Endodermal cell (in vitro differentiated cells): ENCODE measurements around the gene DNAJB14. TPM values are rescaled to one million over a fixed set of nuclear protein-coding genes. Genes with fewer than 3 reads are reported as not detected.

ENCODE experiments used
- DNase-seq: peaks from one replicate; pipeline ENCODE4 v3.0.0-alpha.2; 2017
- H3K27ac ChIP-seq: 2 replicates; pipeline ENCODE4 v1.5.1; 2013; ENCODE audit warnings: mild to moderate bottlenecking, low read depth, low read length, moderate library complexity
- H3K27me3 ChIP-seq: 2 replicates; pipeline ENCODE4 v1.6.1; 2013; ENCODE audit warnings: mild to moderate bottlenecking, low read length, moderate library complexity; ENCODE audit not compliant: insufficient read depth, control insufficient read depth, poor library complexity, severe bottlenecking
- H3K36me3 ChIP-seq: 2 replicates; pipeline ENCODE4 v1.7.0; 2013; ENCODE audit warnings: mild to moderate bottlenecking, low read length, moderate library complexity; ENCODE audit not compliant: control insufficient read depth, insufficient read depth
- H3K4me1 ChIP-seq: one replicate; pipeline ENCODE4 v1.7.0; 2013; ENCODE audit warnings: low read length; ENCODE audit not compliant: control insufficient read depth, insufficient read depth
- H3K4me3 ChIP-seq: 2 replicates; pipeline ENCODE4 v1.5.1; 2013; ENCODE audit warnings: mild to moderate bottlenecking, low read length, moderate library complexity
- H3K9ac ChIP-seq: 2 replicates; pipeline ENCODE4 v1.6.1; 2013; ENCODE audit warnings: mild to moderate bottlenecking, low read length, moderate library complexity; ENCODE audit not compliant: poor library complexity, severe bottlenecking; ENCODE audit errors: extremely low read depth
- H3K9me3 ChIP-seq: 2 replicates; pipeline ENCODE4 v1.6.1; 2013; ENCODE audit warnings: mild to moderate bottlenecking, low read length, moderate library complexity; ENCODE audit not compliant: control insufficient read depth
- H3K27ac Mint-ChIP-seq: 2 replicates; pipeline ENCODE4 v1.8.0; 2020; ENCODE audit warnings: mixed read lengths
- H3K27me3 Mint-ChIP-seq: 2 replicates; pipeline ENCODE4 v1.8.0; 2021; ENCODE audit warnings: mild to moderate bottlenecking, mixed read lengths; ENCODE audit not compliant: insufficient read depth
- H3K36me3 Mint-ChIP-seq: 2 replicates; pipeline ENCODE4 v1.8.0; 2020; ENCODE audit warnings: low read depth, mixed read lengths
- H3K4me1 Mint-ChIP-seq: 2 replicates; pipeline ENCODE4 v1.8.0; 2020; ENCODE audit warnings: mixed read lengths
- H3K4me3 Mint-ChIP-seq: 2 replicates; pipeline ENCODE4 v1.8.0; 2020; ENCODE audit warnings: mild to moderate bottlenecking, moderate library complexity, mixed read lengths
- H3K9me3 Mint-ChIP-seq: 2 replicates; pipeline ENCODE4 v1.8.0; 2020; ENCODE audit warnings: mild to moderate bottlenecking, mixed read lengths
- CTCF ChIP-seq: fragments of 200-600 bp; sonication (generic); conservative IDR thresholded peaks from 2 replicates; pipeline ENCODE4 v1.5.0; 2021; ENCODE audit warnings: antibody characterized with exemption, mild to moderate bottlenecking
- WGBS, 2 experiments: methylation state at CpG; one replicate each; pipeline versions ENCODE4 v1.1.5 to v1.1.7; 2013; ENCODE audit warnings: missing lambda C conversion rate in 2 of 2, mixed read lengths in 1 of 2; ENCODE audit not compliant: insufficient coverage in 1 of 2, insufficient read length in 1 of 2; 5-methylcytosine and 5-hydroxymethylcytosine counted together
- total RNA-seq, 2 donors: library from RNA; stranded (reverse); fragmentation: NEBNext Ultra II Directional in 1 of 2; extraction: Animal tissue kit (Norgen Biotek cat#: 25700) in 1 of 2; gene quantifications; 2 replicates in 1 of 2; 3 replicates in 1 of 2; pipeline ENCODE4 v1.2.1, GENCODE V29; 2021

The DNAJB14 gene
- total RNA-seq, 2 donors from 2014 or later = 50.3 to 62.5 TPM

GRCh38 chr4:99893839-99894160 lies 52.6 kb downstream of the DNAJB14 start:
- no peaks in the 10 kb centered on the region for H3K9me3 ChIP-seq
- peaks cover 10% of the 10 kb centered on the region for H3K4me1 Mint-ChIP-seq
- H3K27me3 Mint-ChIP-seq = no peaks in the 10 kb centered on the region
- WGBS, 2 experiments = 0 to 4% methylated on average over 2 to 12 of the region's 12 CpGs
- peak overlapping the region; percentile 85 for H3K9ac ChIP-seq
- H3K27ac Mint-ChIP-seq = peak overlapping the region; percentile 98
- peaks cover 20% of the 10 kb centered on the region for H3K36me3 ChIP-seq
- H3K27ac ChIP-seq = peak overlapping the region; percentile 54
- peaks cover 2% of the 10 kb centered on the region for H3K36me3 Mint-ChIP-seq
- H3K4me1 ChIP-seq = no peaks in the 10 kb centered on the region
- no peak for TF ChIP-seq CTCF
- DNase-seq = no peak
- H3K4me3 Mint-ChIP-seq = peak overlapping the region; percentile 96
- no peaks in the 10 kb centered on the region for H3K9me3 Mint-ChIP-seq
- no peaks in the 10 kb centered on the region for H3K27me3 ChIP-seq
- H3K4me3 ChIP-seq = peak overlapping the region; percentile 98

GRCh38 chr4:99893029-99893428 lies 53.4 kb downstream of the DNAJB14 start:
- peak overlapping the region; percentile 96 for H3K4me3 Mint-ChIP-seq
- peaks cover 2% of the 10 kb centered on the region for H3K36me3 Mint-ChIP-seq
- no peak for TF ChIP-seq CTCF
- H3K27ac Mint-ChIP-seq = no peak overlapping the region
- H3K4me3 ChIP-seq = peak overlapping the region; percentile 98
- peaks cover 18% of the 10 kb centered on the region for H3K36me3 ChIP-seq
- no peaks in the 10 kb centered on the region for H3K27me3 ChIP-seq
- no peaks in the 10 kb centered on the region for H3K9me3 Mint-ChIP-seq
- H3K27me3 Mint-ChIP-seq = no peaks in the 10 kb centered on the region
- H3K4me1 ChIP-seq = peaks cover 1% of the 10 kb centered on the region
- WGBS, 2 experiments = 96 to 98% methylated on average over 8 of the region's 8 CpGs
- peaks cover 10% of the 10 kb centered on the region for H3K4me1 Mint-ChIP-seq
- H3K27ac ChIP-seq = no peak overlapping the region
- peak overlapping the region; percentile 85 for H3K9ac ChIP-seq
- no peaks in the 10 kb centered on the region for H3K9me3 ChIP-seq
- no peak for DNase-seq

DNA sequence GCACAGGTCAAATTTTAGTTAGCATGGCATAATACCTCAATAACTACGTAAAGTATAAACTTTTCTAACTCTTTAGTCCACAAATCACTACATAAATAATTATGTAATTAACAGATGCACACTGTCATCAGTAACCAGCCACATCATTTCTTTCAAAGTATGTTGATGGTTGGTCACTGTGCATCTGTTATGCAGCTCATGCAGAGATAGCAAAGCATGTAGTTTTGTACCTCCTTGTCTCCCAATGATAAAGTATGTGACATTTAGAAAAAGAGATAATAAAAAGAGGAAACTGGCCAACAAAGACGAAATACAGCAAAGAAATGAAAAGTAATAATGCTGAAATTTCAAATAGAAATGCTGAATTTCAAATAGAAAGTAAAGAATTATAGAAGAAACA lies 55.1 kb downstream of the DNAJB14 start:
- no peaks in the 10 kb centered on the region for H3K27me3 ChIP-seq
- no peak overlapping the region for H3K9ac ChIP-seq

More for the DNA sequence above, 55.1 kb downstream of the DNAJB14 start:
- peaks cover 2% of the 10 kb centered on the region for H3K36me3 Mint-ChIP-seq
- H3K27me3 Mint-ChIP-seq = no peaks in the 10 kb centered on the region
- Histone ChIP-seq H3K4me1 (peaks cover 5% of the 10 kb centered on the region), H3K36me3 (peaks cover 21% of the 10 kb centered on the region), H3K9me3 (no peaks in the 10 kb centered on the region), H3K4me3 (no peak overlapping the region), H3K27ac (no peak overlapping the region)
- TF ChIP-seq CTCF = no peak
- no peak overlapping the region for H3K4me3 Mint-ChIP-seq
- H3K4me1 Mint-ChIP-seq = peaks cover 10% of the 10 kb centered on the region
- H3K27ac Mint-ChIP-seq = no peak overlapping the region
- 80 to 95% methylated on average over 1 to 2 of the region's 2 CpGs for WGBS, 2 experiments
- DNase-seq = no peak
- no peaks in the 10 kb centered on the region for H3K9me3 Mint-ChIP-seq
